HEK293 (cell line): ENCODE results near the gene PKM.

ENCODE experiments used
- CTCF ChIP-seq: fragments of 450-650 bp; formaldehyde crosslinking; IDR thresholded peaks from 2 replicates; pipeline ENCODE4 v1.5.1; 2016; ENCODE audit warnings: missing biosample characterization, missing genetic modification characterization
- EGR2 ChIP-seq: fragments of 450-650 bp; formaldehyde crosslinking; IDR thresholded peaks from 2 replicates; pipeline ENCODE4 v1.5.1; 2016; ENCODE audit warnings: low read depth, missing biosample characterization, missing genetic modification characterization
- GLIS1 ChIP-seq: fragments of 450-650 bp; formaldehyde crosslinking; IDR thresholded peaks from 2 replicates; pipeline ENCODE4 v1.5.1; 2016; ENCODE audit warnings: missing biosample characterization, missing genetic modification characterization
- HIC1 ChIP-seq: fragments of 450-650 bp; formaldehyde crosslinking; IDR thresholded peaks from 2 replicates; pipeline ENCODE4 v1.5.1; 2016; ENCODE audit warnings: missing biosample characterization, missing genetic modification characterization
- INSM2 ChIP-seq: fragments of 450-650 bp; formaldehyde crosslinking; IDR thresholded peaks from 2 replicates; pipeline ENCODE4 v1.5.1; 2016; ENCODE audit warnings: missing biosample characterization, missing genetic modification characterization
- KLF7 ChIP-seq: fragments of 450-650 bp; formaldehyde crosslinking; IDR thresholded peaks from 2 replicates; pipeline ENCODE4 v1.5.1; 2016; ENCODE audit warnings: missing biosample characterization, missing genetic modification characterization, borderline replicate concordance
- KLF8 ChIP-seq: fragments of 450-650 bp; formaldehyde crosslinking; IDR thresholded peaks from 2 replicates; pipeline ENCODE4 v1.5.1; 2016; ENCODE audit warnings: missing biosample characterization, missing genetic modification characterization
- ZBTB1 ChIP-seq: fragments of 450-650 bp; formaldehyde crosslinking; IDR thresholded peaks from 2 replicates; pipeline ENCODE4 v1.5.1; 2016; ENCODE audit warnings: missing biosample characterization, missing genetic modification characterization
- ZBTB26 ChIP-seq: fragments of 450-650 bp; formaldehyde crosslinking; optimal IDR thresholded peaks from 2 replicates; pipeline ENCODE3; 2016; ENCODE audit warnings: missing biosample characterization, mild to moderate bottlenecking, missing genetic modification characterization
- ZBTB44 ChIP-seq: fragments of 450-650 bp; IDR thresholded peaks from 2 replicates; pipeline ENCODE4 v1.5.1; 2018; ENCODE audit warnings: missing biosample characterization, mild to moderate bottlenecking, missing genetic modification characterization
- ZIC2 ChIP-seq: fragments of 450-650 bp; formaldehyde crosslinking; IDR thresholded peaks from 2 replicates; pipeline ENCODE4 v1.5.1; 2016; ENCODE audit warnings: missing biosample characterization, missing genetic modification characterization
- ZNF175 ChIP-seq: fragments of 450-650 bp; formaldehyde crosslinking; IDR thresholded peaks from 2 replicates; pipeline ENCODE4 v1.5.1; 2016; ENCODE audit warnings: missing biosample characterization, missing genetic modification characterization
- ZNF211 ChIP-seq: fragments of 450-650 bp; formaldehyde crosslinking; IDR thresholded peaks from 2 replicates; pipeline ENCODE4 v1.5.1; 2016; ENCODE audit warnings: low read depth, missing biosample characterization, missing genetic modification characterization
- ZNF248 ChIP-seq: fragments of 450-650 bp; formaldehyde crosslinking; IDR thresholded peaks from 2 replicates; pipeline ENCODE4 v1.5.1; 2017; ENCODE audit warnings: missing biosample characterization, missing genetic modification characterization
- ZNF311 ChIP-seq: fragments of 450-650 bp; formaldehyde crosslinking; IDR thresholded peaks from 2 replicates; pipeline ENCODE4 v1.5.1; 2017; ENCODE audit warnings: missing biosample characterization, missing genetic modification characterization, borderline replicate concordance
- ZNF350 ChIP-seq: fragments of 450-650 bp; formaldehyde crosslinking; IDR thresholded peaks from 2 replicates; pipeline ENCODE4 v1.5.0; 2017; ENCODE audit warnings: missing biosample characterization, mild to moderate bottlenecking, missing genetic modification characterization
- ZNF391 ChIP-seq: fragments of 450-650 bp; formaldehyde crosslinking; IDR thresholded peaks from 2 replicates; pipeline ENCODE4 v1.5.1; 2016; ENCODE audit warnings: low read depth, missing biosample characterization, missing genetic modification characterization, borderline replicate concordance
- ZNF426 ChIP-seq: fragments of 450-650 bp; formaldehyde crosslinking; IDR thresholded peaks from 2 replicates; pipeline ENCODE4 v1.5.1; 2017; ENCODE audit warnings: missing biosample characterization, missing genetic modification characterization, mild to moderate bottlenecking, inconsistent platforms, moderate library complexity
- ZNF501 ChIP-seq: fragments of 450-650 bp; formaldehyde crosslinking; IDR thresholded peaks from 2 replicates; pipeline ENCODE4 v1.5.1; 2016; ENCODE audit warnings: missing biosample characterization, missing genetic modification characterization
- ZNF561 ChIP-seq: fragments of 450-650 bp; IDR thresholded peaks from 2 replicates; pipeline ENCODE4 v1.5.1; 2018; ENCODE audit warnings: missing biosample characterization, missing genetic modification characterization, borderline replicate concordance
- ZNF580 ChIP-seq: fragments of 450-650 bp; formaldehyde crosslinking; IDR thresholded peaks from 2 replicates; pipeline ENCODE4 v1.5.1; 2016; ENCODE audit warnings: missing biosample characterization, missing genetic modification characterization
- ZNF596 ChIP-seq: fragments of 450-650 bp; IDR thresholded peaks from 2 replicates; pipeline ENCODE4 v1.5.0; 2018; ENCODE audit warnings: missing biosample characterization, mild to moderate bottlenecking, missing genetic modification characterization, moderate library complexity
- ZNF600 ChIP-seq: fragments of 450-650 bp; formaldehyde crosslinking; IDR thresholded peaks from 2 replicates; pipeline ENCODE4 v1.5.1; 2016; ENCODE audit warnings: missing biosample characterization, missing genetic modification characterization
- ZNF621 ChIP-seq: fragments of 450-650 bp; formaldehyde crosslinking; IDR thresholded peaks from 2 replicates; pipeline ENCODE4 v1.5.1; 2017; ENCODE audit warnings: missing biosample characterization, missing genetic modification characterization
- ZNF624 ChIP-seq: fragments of 450-650 bp; formaldehyde crosslinking; IDR thresholded peaks from 2 replicates; pipeline ENCODE4 v1.5.1; 2017; ENCODE audit warnings: missing biosample characterization, missing genetic modification characterization
- ZNF660 ChIP-seq: fragments of 450-650 bp; IDR thresholded peaks from 2 replicates; pipeline ENCODE4 v1.5.1; 2018; ENCODE audit warnings: missing biosample characterization, mild to moderate bottlenecking, missing genetic modification characterization
- ZNF664 ChIP-seq: fragments of 450-650 bp; formaldehyde crosslinking; IDR thresholded peaks from 2 replicates; pipeline ENCODE4 v1.5.1; 2016; ENCODE audit warnings: missing biosample characterization, missing genetic modification characterization
- ZNF692 ChIP-seq: fragments of 450-650 bp; formaldehyde crosslinking; IDR thresholded peaks from 2 replicates; pipeline ENCODE4 v1.5.1; 2016; ENCODE audit warnings: missing biosample characterization, missing genetic modification characterization
- ZNF76 ChIP-seq: fragments of 450-650 bp; formaldehyde crosslinking; IDR thresholded peaks from 2 replicates; pipeline ENCODE4; 2016; ENCODE audit warnings: low read depth, missing biosample characterization, missing genetic modification characterization, borderline replicate concordance
- ZNF791 ChIP-seq: fragments of 450-650 bp; formaldehyde crosslinking; IDR thresholded peaks from 2 replicates; pipeline ENCODE4 v1.5.1; 2016; ENCODE audit warnings: missing biosample characterization, missing genetic modification characterization
- ZSCAN30 ChIP-seq: fragments of 450-650 bp; IDR thresholded peaks from 2 replicates; pipeline ENCODE4 v1.5.1; 2018; ENCODE audit warnings: missing biosample characterization, mild to moderate bottlenecking, missing genetic modification characterization, moderate library complexity

Gene PKM

GRCh38 chr15:72155003-72155621 is 75.9 kb downstream of the PKM start (continued):
- TF ChIP-seq ZNF692 (tag by site-specific recombination) (peak; percentile 69), ZNF624 (tag by site-specific recombination) (no peak), KLF8 (tag by site-specific recombination) (no peak), ZNF211 (tag by site-specific recombination) (no peak), ZBTB44 (tag by site-specific recombination) (no peak), ZNF175 (tag by site-specific recombination) (no peak), ZNF791 (no peak), ZBTB26 (no peak), ZNF391 (tag by site-specific recombination) (no peak), ZNF621 (tag by site-specific recombination) (no peak), ZBTB1 (tag by site-specific recombination) (no peak), CTCF (tag by site-specific recombination) (no peak), KLF7 (tag by site-specific recombination) (no peak), ZNF561 (tag by site-specific recombination) (0 out of 2 replicates have a peak, but pooled peaks have one; percentile 19), HIC1 (no peak), ZNF660 (no peak), EGR2 (0 out of 2 replicates have a peak, but pooled peaks have one; percentile 16), ZNF76 (tag by site-specific recombination) (no peak), ZIC2 (tag by site-specific recombination) (0 out of 2 replicates have a peak, but pooled peaks have one; percentile 22), ZNF501 (tag by site-specific recombination) (no peak), INSM2 (tag by site-specific recombination) (no peak), ZNF311 (no peak), ZNF596 (tag by site-specific recombination) (no peak), GLIS1 (tag by site-specific recombination) (peak; percentile 53), ZNF248 (no peak), ZNF664 (no peak), ZSCAN30 (tag by site-specific recombination) (0 out of 2 replicates have a peak, but pooled peaks have one; percentile 30), ZNF600 (tag by site-specific recombination) (peak; percentile 50; the same call in 1 of the 2 replicates), ZNF350 (tag by site-specific recombination) (no peak), ZNF426 (no peak), ZNF580 (tag by site-specific recombination) (no peak)
